ENCODE results near the gene COQ8A.

- TF ChIP-seq POLR2A (IDR thresholded peaks at IDR 0.05) (no peak), EP300 (IDR thresholded peaks at IDR 0.05) (no peak)
- TF ChIP-seq, protein P1, sequence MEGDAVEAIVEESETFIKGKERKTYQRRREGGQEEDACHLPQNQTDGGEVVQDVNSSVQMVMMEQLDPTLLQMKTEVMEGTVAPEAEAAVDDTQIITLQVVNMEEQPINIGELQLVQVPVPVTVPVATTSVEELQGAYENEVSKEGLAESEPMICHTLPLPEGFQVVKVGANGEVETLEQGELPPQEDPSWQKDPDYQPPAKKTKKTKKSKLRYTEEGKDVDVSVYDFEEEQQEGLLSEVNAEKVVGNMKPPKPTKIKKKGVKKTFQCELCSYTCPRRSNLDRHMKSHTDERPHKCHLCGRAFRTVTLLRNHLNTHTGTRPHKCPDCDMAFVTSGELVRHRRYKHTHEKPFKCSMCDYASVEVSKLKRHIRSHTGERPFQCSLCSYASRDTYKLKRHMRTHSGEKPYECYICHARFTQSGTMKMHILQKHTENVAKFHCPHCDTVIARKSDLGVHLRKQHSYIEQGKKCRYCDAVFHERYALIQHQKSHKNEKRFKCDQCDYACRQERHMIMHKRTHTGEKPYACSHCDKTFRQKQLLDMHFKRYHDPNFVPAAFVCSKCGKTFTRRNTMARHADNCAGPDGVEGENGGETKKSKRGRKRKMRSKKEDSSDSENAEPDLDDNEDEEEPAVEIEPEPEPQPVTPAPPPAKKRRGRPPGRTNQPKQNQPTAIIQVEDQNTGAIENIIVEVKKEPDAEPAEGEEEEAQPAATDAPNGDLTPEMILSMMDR (IDR thresholded peaks at IDR 0.05) = no peak
These were observed 95.2 kb downstream of the COQ8A start for GRCh38 chr1:227035316-227035715.
